Measurements from ENCODE around the gene CBX8. TPM values are rescaled to one million over a fixed set of nuclear protein-coding genes. Genes with fewer than 3 reads are reported as not detected.

The CBX8 gene
- total and polyA plus RNA-seq, 2 of the 13 experiments (the other 11 are each of a cell fraction or from before 2014, with no cell fraction given) = 0.34 to 12.6 TPM

DNA sequence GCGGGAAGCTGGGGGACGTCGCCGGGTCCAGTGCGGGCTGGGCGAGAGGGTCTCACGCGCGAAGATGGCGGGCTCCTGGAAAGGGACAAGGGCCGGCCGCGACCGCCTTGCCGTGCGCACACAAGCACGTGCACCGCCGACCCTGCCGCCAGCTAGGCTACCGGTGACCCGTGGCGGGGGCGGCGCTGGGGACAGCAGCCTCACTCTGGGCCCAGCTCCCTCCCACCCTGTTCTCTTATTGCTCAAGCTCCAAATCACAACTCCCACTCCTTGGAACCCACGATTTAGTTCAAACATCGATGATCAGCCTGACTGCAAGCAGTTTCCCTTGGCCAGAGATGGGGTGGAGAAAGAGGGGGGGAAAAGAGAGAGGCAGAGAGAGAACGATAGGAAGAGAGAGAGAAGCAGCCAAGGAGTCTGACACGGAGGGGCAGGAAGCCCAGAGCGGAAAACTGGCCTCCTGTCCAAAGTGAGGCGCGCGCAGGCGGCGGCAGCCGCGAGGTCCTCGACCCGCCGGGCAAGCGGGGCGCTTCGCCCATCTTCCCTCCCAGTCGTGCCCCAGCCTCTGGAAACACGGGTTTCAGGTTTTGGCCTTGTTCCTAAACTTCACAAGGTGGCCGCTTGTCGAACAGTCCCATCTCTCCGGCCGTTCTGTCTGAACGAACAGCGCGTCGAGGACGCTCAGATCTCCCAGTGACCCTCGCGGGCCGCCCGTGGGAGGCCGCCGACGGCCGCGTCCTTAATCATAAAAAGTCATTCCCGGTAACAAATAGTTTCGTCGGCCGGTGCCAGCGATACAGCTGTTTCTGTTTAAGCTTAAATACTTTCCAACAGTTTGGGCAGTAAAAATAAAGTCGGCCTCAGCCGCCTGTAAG is 1.7 kb upstream of the CBX8 start (continued):
- no peak for TF ChIP-seq PRDM10 (CRISPR knock-in tag; IDR thresholded peaks at IDR 0.05; ENCODE audit: low read depth)
- TF ChIP-seq, protein P1, sequence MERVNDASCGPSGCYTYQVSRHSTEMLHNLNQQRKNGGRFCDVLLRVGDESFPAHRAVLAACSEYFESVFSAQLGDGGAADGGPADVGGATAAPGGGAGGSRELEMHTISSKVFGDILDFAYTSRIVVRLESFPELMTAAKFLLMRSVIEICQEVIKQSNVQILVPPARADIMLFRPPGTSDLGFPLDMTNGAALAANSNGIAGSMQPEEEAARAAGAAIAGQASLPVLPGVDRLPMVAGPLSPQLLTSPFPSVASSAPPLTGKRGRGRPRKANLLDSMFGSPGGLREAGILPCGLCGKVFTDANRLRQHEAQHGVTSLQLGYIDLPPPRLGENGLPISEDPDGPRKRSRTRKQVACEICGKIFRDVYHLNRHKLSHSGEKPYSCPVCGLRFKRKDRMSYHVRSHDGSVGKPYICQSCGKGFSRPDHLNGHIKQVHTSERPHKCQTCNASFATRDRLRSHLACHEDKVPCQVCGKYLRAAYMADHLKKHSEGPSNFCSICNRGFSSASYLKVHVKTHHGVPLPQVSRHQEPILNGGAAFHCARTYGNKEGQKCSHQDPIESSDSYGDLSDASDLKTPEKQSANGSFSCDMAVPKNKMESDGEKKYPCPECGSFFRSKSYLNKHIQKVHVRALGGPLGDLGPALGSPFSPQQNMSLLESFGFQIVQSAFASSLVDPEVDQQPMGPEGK (CRISPR knock-in tag; IDR thresholded peaks at IDR 0.05) = no peak
- TF ChIP-seq CCAR2 (optimal IDR thresholded peaks at IDR 0.05; ENCODE audit: low read depth, low read length) = no peak
- TF ChIP-seq ZNF556 (CRISPR knock-in tag; IDR thresholded peaks at IDR 0.05; ENCODE audit: borderline replicate concordance) = no peak
- TF ChIP-seq, protein P2, sequence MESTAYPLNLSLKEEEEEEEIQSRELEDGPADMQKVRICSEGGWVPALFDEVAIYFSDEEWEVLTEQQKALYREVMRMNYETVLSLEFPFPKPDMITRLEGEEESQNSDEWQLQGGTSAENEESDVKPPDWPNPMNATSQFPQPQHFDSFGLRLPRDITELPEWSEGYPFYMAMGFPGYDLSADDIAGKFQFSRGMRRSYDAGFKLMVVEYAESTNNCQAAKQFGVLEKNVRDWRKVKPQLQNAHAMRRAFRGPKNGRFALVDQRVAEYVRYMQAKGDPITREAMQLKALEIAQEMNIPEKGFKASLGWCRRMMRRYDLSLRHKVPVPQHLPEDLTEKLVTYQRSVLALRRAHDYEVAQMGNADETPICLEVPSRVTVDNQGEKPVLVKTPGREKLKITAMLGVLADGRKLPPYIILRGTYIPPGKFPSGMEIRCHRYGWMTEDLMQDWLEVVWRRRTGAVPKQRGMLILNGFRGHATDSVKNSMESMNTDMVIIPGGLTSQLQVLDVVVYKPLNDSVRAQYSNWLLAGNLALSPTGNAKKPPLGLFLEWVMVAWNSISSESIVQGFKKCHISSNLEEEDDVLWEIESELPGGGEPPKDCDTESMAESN (CRISPR knock-in tag; conservative IDR thresholded peaks at IDR 0.05) = peak; percentile 58
- 0 out of 2 replicates have a peak, but pooled peaks have one; percentile 61 for TF ChIP-seq ZNF790 (CRISPR knock-in tag; IDR thresholded peaks at IDR 0.05; ENCODE audit: borderline replicate concordance)
- TF ChIP-seq ARID4A (CRISPR knock-in tag; IDR thresholded peaks at IDR 0.05; ENCODE audit: borderline replicate concordance) = peak; percentile 46
- peak; percentile 86; the same call in 1 of the 2 replicates for TF ChIP-seq DZIP1 (CRISPR knock-in tag; IDR thresholded peaks at IDR 0.05)
- peak; percentile 40; the same call in 1 of the 2 replicates for TF ChIP-seq ZNF782 (CRISPR knock-in tag; IDR thresholded peaks at IDR 0.05; ENCODE audit: borderline replicate concordance)
- TF ChIP-seq ARHGAP35 (CRISPR knock-in tag; IDR thresholded peaks at IDR 0.05; ENCODE audit: borderline replicate concordance) = peak; percentile 66; the same call in 1 of the 2 replicates

Data from HepG2 (cell line).